H1 (cell line): Measurements from ENCODE around the gene PTPRE.

Experiments
- NANOG ChIP-seq: IDR thresholded peaks from 2 replicates; pipeline ENCODE4 v1.6.1; 2011; ENCODE audit warnings: low read length, low read depth, mild to moderate bottlenecking, inconsistent platforms; ENCODE audit not compliant: insufficient read depth, poor library complexity, severe bottlenecking
- TAF1 ChIP-seq: IDR thresholded peaks from 2 replicates; pipeline ENCODE4 v1.6.1; 2011; ENCODE audit warnings: mild to moderate bottlenecking, low read depth, low read length
- TF ChIP-seq, protein P1 (sequence below), 3 experiments: IDR thresholded peaks; 1 replicate in 2 of 3; 2 replicates in 1 of 3; pipeline versions ENCODE4 v1.5.1 to v1.6.1; 2011; ENCODE audit warnings: low read length in 3 of 3, mild to moderate bottlenecking in 3 of 3, inconsistent platforms in 2 of 3, low read depth in 1 of 3, moderate library complexity in 1 of 3; ENCODE audit not compliant: insufficient read depth in 1 of 3; ENCODE audit errors: control extremely low read depth in 1 of 3
- TF ChIP-seq, protein P2 (sequence below): IDR thresholded peaks from 2 replicates; pipeline ENCODE4 v1.6.1; 2011; ENCODE audit warnings: low read length, improper control_type of control experiment

- TF ChIP-seq TAF1 (no peak), NANOG (no peak)
- TF ChIP-seq, protein P1, sequence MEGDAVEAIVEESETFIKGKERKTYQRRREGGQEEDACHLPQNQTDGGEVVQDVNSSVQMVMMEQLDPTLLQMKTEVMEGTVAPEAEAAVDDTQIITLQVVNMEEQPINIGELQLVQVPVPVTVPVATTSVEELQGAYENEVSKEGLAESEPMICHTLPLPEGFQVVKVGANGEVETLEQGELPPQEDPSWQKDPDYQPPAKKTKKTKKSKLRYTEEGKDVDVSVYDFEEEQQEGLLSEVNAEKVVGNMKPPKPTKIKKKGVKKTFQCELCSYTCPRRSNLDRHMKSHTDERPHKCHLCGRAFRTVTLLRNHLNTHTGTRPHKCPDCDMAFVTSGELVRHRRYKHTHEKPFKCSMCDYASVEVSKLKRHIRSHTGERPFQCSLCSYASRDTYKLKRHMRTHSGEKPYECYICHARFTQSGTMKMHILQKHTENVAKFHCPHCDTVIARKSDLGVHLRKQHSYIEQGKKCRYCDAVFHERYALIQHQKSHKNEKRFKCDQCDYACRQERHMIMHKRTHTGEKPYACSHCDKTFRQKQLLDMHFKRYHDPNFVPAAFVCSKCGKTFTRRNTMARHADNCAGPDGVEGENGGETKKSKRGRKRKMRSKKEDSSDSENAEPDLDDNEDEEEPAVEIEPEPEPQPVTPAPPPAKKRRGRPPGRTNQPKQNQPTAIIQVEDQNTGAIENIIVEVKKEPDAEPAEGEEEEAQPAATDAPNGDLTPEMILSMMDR (IDR thresholded peaks at IDR 0.05; ENCODE audit: control extremely low read depth in 1 of 3, insufficient read depth in 1 of 3, low read depth in 1 of 3, low read length in 3 of 3): no peak
- TF ChIP-seq, protein P2, sequence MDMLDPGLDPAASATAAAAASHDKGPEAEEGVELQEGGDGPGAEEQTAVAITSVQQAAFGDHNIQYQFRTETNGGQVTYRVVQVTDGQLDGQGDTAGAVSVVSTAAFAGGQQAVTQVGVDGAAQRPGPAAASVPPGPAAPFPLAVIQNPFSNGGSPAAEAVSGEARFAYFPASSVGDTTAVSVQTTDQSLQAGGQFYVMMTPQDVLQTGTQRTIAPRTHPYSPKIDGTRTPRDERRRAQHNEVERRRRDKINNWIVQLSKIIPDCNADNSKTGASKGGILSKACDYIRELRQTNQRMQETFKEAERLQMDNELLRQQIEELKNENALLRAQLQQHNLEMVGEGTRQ: no peak
Observed at GRCh38 chr10:127998501-127999144, 91.7 kb downstream of the PTPRE start.
